Hematopoietic multipotent progenitor cell treated with erythropoietin and hydrocortisone succinate and interleukin-3 and kit ligand, for 15 days (in vitro differentiated cells): ENCODE measurements around the gene TAS1R3.
"Not testable (repeated sequence)": the region's sequence is repeated elsewhere in the genome, so short reads cannot be mapped to it uniquely, and the experiment has no call there.

Source experiments
- DNase-seq: peaks from one replicate; pipeline ENCODE4 v3.0.0-alpha.2; 2015; ENCODE audit warnings: low spot score

TAS1R3 gene

DNA sequence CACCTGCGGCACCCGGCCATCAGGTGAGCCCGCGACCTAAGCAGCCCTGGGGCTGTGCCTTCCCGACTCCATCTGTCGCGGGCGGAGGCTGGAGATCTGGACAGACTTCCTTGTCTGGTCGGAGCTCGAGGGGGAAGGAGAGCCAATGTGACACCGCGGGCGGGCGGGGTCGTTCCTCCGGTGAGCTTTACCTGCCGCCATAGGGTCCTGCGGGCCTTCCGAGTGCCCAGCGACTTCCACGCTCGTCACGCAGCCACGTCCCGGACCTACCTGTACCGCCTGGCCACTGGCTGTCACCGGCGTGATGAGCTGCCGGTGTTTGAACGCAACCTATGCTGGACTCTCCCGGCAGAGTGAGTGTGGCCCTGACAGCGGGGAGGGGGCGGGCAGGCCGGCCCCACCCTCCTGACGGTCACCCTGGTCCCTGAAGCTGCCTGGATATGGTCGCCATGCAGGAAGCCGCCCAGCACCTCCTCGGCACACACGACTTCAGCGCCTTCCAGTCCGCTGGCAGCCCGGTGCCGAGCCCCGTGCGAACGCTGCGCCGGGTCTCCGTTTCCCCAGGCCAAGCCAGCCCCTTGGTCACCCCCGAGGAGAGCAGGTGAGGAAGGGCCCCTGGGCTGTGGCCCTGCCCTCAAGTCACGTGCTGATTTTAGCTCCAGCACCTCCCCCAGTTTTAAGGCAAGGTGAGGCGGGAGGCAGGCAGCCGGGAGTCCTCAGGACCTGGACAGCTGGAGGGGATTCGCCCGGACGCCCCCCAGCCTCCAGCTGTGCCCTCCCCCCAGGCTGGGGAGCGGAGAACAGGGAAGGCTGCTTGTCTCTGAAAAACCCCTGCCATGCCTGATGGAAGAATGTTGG lies 21.6 kb upstream of the TAS1R3 start:
- no peak for DNase-seq

GRCh38 chr1:1310109-1310385 lies 21.0 kb upstream of the TAS1R3 start:
- DNase-seq = no peak

DNA sequence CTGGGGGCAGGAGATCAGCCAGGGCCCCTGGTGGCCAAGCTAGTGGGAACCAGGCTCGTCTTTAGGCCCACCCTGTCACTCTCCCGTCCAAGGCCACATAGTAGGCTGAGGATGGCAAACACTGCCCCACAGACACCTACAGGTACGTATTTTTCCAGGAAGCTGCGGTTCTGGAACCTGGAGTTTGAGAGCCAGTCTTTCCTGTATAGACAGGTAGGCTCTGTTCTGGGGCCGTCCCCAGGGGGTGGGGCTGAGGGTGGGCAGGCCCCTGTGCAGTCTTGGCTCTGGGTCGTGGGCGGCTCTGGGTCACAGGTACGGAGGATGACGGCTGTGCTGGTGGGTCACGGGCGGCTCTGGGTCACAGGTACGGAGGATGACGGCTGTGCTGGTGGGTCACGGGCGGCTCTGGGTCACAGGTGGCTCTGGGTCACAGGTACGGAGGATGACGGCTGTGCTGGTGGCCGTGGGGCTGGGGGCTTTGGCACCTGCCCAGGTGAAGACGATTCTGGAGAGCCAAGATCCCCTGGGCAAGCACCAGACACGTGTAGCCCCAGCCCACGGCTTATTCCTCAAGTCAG lies 20.5 kb upstream of the TAS1R3 start:
- DNase-seq = no peak

DNA sequence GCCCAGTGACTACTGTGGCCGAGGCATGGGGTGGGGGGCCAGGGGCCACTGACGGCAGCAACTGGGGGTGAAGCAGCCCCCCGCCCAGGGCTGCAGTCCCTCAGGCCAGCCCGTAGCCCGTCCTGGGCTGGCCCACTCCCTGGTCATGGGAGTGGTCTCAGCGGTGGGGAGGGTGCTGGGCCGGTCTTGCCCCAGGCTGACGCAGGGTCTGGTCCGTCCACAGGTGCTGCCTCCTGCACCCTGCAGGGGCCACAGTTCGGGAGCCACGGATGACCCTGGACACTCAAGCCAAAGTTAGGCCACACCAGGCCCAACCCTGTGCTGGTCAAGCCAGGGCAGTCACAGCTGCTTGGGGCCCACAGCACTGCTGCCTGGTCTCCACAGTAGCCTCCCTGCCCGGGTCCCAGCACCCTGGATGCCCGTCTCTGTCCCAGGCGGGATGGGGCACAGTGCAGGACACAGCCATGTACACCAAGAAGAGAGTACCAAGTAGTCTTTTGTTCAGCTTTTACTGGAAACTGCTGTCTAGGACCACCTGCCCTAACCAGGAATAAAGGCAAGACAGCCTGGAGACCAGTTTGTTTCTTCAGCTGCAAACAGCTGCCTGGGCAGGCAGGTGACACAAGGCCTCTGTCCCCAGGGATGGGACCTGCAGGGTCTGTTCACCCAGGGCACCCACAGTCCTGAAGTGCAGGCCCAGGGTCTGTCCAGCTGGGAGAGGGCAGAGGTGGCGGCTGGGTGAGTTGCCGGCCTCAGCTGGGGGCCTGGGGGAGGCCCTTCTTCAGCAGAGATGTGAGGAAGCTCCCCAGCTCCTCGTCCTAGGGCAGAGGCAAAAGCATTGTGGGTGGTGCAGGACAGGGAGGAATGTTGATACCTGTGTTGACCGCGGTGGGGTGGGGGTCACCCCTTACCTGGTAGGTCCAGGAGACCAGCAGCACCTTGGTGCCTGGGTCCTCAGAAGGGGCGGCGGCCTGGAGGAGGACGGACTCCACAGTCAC lies 19.7 kb upstream of the TAS1R3 start:
- DNase-seq = no peak

- DNase-seq = no peak
Measured at GRCh38 chr1:1312450-1313314, 18.4 kb upstream of the TAS1R3 start.

DNA sequence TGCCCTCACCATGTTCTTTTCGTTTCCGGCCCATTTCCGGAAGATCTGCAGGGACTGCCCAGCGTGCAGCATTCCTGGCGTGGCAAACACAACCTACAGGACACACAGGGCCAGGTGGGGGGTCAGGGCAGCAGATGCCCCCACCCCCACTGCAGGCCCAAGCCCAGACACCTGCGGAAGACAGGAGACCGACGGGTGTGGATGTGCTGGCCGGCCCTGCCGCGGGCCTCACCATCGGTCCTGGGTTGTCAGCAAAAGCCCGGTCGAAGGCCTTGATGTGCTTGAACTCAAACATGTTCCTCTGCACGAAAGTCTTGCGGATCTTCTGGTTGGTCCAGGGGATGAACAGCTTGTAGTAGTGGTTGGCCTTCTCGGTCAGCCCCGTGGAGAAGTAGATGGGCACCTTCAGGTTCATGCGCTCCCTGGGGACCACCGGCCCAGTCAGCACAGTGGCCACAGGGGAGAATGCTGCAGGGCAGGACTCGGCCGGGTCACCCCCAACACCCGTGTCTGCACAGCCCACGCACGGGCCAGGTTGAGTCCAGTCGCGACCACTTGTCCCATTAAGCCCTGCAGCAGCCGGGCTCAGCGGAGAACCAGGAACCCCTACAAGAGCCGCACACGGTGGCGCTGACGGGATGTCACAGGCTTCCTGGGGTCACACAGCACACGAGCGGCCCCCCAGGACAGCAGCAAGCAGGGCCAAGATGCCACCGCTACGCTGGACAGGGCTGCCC lies 17.4 kb upstream of the TAS1R3 start:
- DNase-seq = no peak

DNA sequence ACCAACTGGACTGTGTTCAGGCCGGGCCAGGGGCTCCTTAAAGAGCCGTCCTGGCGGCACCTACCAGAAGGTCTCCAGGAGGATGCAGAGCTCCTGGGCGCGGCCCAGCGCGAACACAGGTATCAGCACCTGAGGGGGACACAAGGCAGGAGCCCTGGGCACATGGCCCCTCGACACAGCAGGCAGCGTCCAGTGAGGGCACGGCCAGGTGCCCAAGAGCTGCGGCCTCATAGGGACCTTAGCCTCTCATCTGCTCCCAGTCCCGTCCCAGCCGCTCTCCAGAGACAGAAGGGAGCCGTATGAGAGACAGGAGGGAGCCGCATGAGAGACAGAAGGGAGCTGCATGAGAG lies 16.9 kb upstream of the TAS1R3 start:
- no peak for DNase-seq

DNA sequence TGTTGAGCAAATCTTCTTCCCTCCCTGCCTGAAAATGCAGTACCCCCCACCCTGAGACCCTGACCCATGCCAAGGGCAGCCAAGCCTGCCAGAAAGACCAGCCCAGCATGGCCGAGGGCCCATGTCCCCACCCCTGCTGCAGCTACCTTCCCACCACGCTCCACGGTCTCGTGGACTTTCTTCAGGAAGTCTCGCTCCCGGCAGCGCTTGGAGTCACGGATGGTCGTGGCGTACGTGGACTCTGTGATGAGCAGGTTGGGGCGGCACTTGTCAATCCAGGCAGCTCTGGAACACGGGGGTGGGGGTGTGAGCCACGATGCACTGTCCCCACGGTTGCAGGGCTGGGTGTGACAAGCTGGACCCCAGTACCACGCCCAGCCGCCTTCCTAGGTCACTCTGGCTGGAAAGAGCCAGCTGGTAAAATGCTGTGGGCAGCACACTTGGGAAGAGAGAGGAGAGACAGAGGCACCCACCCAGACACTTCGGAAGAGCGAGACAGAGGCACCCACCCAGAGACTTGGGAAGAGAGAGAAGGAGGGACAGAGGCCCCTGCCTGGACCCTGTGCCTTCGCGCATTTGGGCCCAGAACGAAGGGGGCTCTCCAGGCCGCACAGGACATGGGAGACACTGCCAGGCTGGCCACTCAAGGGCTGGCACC lies 16.3 kb upstream of the TAS1R3 start:
- no peak for DNase-seq

DNA sequence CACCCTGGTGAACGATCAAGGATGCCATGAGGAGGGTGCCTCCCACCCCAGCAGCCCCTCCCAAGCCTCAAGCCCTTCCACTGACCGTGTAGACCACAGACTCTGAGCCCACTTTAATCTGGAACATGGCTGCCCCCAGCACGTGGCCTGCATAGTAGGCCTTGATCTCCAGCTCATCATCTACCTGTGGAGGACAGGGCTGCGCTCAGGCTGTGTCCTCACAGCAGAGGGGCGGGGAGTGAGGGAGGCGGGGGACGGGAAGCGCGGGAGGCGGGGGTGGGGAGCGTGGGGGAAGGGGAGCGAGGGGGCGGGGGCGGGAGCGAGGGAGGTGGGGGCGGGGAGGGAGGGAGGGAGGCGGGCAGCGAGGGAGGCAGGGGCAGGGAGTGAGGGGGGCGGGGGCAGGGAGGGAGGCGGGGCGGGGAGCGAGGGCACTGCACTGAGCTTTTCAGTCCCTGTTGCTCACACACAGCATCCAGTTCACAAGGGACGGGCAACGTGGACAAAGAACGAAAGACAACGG lies 15.6 kb upstream of the TAS1R3 start:
- DNase-seq = no peak

DNA sequence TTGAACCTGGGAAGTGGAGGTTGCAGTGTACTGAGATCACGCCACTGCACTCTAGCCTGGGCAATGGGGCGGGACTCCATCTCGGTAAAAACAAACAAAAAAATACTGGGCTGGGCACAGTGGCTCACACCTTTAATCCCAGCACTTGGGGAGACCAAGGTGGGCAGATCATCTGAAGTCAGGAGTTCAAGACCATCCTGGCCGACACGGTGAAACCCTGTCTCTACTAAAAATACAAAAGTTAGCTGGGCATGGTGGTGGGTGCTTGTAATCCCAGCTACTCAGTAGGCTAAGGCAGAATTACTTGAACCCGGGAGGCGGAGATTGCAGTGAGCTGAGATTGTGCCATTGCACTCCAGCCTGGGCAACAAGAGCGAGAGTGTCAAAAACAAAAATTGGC lies 14.9 kb upstream of the TAS1R3 start:
- not testable (repeated sequence) for DNase-seq

- no peak for DNase-seq
Measured at GRCh38 chr1:1317420-1317819, 13.7 kb upstream of the TAS1R3 start.

- peak; percentile 70 for DNase-seq
Measured at GRCh38 chr1:1318131-1318652, 12.9 kb upstream of the TAS1R3 start.

DNA sequence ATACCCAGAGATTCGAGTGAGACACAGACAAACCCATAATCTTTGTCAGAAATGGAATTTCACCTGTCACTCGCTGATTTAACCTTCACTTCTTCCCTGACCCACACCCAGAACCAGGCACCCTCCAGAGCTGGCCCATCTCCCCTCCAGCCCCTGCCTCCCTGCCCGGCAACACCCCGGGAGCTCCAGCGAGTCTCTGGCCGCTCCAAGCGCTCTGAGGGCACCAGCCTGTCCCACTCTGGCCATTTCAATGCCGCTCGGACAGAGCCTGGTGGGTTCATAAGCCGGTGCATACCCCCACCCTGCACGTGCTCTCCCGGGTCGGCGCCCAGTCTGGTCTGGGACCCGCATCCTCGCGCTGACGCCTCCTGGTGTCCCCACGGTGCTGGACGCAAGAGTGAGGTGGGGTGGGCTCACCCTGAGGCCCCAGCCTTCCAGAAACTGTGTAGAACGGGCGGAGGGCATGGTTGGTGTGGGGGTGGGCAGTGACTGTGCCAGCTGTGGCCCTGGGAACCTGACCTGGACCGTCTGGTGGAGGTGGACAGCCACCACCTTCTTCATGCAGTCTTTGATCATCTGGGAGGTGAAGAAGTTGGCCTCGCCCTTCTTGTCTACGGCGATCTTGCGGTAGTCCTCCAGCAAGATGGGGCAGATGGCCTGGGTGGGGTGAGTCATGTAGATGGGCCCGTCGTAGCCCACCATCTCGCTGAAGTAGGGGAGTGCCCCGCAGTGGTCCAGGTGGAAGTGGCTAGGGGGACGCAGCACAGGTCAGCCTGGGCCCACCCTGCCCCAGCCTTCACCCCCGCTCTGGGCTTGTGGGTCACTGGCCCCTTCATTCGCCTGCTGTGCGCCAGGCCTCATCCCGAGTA lies 12.1 kb upstream of the TAS1R3 start:
- no peak for DNase-seq

GRCh38 chr1:1319646-1319941 lies 11.5 kb upstream of the TAS1R3 start:
- DNase-seq = no peak

DNA sequence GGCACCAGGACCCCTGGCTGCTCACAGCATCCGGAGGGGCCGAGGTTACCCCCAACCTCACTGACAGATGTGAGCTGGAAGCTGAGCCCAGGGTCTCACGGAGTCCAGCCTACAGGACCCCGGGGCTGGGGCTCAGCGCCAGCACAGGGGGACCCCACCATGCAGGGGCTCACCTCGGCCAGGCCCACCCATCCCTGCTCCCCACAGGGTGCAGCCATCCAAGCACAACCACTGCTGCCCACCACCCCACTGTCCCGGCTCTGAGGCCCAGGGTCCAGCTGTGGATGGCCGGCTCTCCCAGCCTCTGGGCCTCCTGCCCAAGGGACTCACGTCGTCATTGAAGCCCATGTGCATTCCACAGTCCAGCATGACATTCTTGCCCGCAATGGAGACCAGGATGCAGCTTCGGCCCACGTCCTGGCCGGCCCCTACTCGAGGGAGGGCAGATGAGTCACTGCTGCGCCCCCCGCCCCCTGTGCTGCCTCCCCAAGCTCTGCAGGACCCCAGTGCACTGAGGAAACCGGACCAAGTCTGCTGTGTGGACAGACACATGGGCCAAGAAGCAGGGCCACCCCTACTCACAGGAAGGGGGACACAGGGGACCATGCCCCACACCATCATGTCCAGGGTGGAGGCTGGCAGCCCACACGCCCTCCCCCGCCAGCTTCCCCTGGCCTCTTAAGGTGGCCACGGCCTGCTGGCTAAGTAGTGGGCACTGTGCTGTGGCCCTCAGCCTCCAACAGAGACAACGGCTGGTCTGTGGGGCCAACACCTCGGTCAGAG lies 10.2 kb upstream of the TAS1R3 start:
- no peak for DNase-seq

GRCh38 chr1:1321477-1321876 lies 9.6 kb upstream of the TAS1R3 start:
- no peak for DNase-seq

DNA sequence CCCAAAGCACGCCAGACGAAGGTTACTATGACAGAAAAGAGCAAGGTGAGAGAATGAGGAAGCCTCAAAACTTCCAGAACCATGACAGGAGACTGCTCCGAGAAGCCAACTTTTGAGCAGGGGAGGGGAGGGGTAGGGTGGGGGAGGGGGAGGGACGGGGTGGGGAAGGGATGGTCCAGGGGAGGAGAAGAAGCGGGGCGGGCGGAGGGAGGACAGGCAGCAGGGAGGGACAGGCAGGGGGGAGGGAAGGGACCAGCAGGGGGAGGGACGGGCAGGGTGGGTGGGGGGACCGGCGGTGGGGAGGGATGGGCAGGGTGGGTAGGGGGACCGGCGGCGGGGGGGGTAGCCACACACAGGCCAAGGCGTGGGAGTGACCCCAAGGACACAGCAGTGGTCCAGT lies 8.7 kb upstream of the TAS1R3 start:
- no peak for DNase-seq

DNA sequence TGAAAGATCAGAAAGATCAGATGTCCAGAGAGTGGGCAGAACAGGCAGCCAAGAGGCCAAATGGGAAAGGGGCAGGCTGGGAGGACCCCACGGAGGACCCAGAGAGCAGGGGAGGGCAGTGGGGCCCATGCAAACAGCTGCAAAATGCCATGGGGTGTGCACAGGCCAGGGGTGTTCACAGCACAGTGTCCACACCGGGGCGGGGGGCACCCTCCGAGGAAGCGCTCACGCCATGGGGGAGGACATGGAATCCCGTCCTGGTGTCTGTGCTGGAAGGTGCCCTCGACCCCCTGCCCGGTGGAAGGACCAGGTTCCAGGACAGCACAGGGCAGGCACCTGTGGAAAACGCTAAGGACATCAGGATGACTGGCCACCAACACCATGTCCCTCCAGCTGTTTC lies 8.1 kb upstream of the TAS1R3 start:
- no peak for DNase-seq

DNA sequence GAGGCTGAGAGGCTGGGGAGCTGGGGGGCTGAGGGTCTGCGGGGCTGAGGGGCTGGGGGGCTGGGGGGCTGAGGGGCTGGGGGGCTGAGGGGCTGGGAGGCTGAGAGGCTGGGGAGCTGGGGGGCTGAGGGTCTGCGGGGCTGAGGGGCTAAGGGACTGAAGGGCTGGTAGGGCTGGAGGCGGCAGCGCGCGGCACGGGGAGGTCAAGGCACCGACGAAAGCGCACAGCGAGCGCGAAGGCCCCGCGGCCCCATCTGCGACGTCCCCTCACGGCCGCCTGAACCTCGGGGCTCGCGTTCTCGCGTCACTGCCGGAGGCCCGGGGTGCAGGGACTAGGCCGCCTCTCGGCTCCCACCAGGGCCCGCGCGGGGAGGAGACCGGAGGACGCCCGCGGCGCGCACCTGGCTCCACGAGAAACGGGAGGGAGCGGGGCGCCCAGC lies 7.0 kb upstream of the TAS1R3 start:
- DNase-seq = no peak
